Mesenteric fat pad (tissue), 1 donor: Measurements from ENCODE around the gene CHCHD4. TPM values are rescaled to one million over a fixed set of nuclear protein-coding genes. Genes with fewer than 3 reads are reported as not detected.

Source experiments
- DNase-seq: peaks from one replicate; pipeline ENCODE4 v3.0.0-alpha.2; 2020; ENCODE audit warnings: low spot score
- total RNA-seq: library from RNA; stranded (reverse); fragmentation: NEBNext Ultra II Directional; extraction: Animal tissue kit (Norgen Biotek cat#: 25700); gene quantifications from one replicate; pipeline ENCODE4 v1.2.1, GENCODE V29; 2021
- donor health status: DM: yes; HTN: yes; CAD: no.

The CHCHD4 gene
- total RNA-seq, 1 donor from 2014 or later: 18.1 TPM

DNA sequence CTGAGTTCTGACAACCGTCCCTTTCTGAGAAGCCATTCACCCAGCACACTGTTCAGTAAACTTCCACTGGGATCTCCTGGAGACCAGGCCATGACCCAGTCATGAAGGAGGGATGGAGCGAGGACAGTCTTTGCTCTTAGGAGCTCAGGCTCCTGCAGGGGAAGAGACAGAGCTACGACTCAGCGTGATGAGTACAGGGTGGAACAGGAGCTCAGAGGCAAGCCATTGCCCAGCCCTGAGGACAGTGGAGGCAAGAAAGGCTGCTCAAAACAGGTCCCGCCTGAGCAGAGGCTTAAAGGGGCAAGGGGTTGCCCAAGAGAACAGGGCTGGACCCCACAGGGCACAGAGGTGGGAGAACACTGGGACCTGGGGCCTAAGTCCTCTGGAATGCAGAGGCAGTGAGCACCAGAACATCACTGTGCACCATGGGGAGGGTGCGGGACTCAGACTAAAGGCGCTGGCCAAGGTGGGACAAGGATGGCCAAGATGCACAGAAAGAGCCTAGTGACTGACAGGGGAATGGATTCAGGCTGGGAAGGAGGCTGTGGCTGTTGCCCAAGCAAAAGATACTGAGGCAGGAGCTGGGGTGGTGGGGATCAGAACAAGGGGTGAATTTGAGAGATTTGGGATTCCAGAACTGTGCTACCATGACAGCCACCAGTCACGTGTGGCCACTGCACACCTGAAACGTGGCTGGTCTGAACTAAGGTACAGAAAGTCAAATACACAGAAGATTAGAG, 26.0 kb upstream of the CHCHD4 start:
- DNase-seq: no peak

DNA sequence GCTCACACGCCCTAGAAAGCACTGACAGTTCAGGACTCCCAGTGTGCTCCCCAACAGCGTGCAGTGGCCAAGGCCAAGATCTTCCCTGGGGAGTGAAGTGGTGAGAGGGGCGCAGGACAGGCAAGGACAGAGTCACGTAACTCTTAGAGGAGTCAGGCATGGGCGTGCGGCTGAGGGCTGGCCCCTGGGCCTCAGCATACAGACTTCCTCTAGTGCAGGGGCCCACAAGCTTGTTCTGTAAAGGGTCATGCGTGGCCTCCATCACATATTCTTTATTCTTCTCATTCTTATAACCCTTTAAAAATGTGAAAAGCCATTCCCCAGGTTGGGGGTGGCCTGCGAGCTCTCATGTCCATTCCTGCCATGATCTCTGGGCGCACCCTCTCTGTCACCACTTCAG, 25.4 kb upstream of the CHCHD4 start:
- DNase-seq: peak; percentile 53

DNA sequence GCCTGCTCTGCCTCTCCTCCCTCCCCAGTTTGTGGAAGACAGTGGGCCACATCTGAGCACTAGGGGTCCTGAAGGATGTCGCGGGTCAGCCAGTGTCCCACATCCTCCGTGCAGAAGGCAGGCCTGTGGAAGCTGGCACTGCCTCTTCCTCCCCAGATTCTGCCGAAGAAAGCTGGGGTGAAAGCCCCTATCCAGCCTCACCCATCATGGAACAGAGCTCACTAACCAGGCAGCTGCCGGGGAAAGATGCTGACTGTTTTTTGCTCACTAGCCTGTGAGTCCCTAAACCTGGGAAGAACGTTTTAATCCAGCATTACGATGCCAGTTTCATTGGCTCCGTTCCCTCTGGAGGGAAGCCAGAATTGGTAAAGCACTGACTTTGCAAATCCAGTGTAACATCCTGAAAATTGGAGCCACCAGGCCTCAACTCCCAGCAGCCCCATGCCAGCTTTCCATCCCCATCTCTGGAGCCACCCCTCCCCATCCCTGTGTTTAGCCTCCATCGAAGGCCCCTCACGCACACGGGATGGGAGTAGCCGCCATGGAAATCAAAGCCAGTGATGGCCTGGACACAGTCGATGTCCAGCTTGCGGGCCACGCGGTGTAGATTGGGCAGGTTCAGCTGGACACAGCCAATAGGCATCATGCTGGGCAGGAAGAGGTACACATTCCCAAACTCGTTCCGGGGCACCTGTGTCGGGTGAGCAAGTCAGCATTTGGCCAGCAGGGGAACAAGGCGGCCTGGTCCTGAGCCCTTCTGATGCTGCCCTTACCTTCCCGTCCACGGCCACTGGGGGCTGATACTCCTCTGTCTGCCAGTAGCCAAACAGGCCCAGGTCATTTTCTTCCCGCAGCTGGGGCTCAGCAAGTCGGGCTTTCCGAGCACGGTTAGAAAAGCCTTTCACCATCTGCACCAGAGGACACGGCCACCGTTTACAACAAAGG, 23.6 kb upstream of the CHCHD4 start:
- DNase-seq: peak; percentile 86

DNA sequence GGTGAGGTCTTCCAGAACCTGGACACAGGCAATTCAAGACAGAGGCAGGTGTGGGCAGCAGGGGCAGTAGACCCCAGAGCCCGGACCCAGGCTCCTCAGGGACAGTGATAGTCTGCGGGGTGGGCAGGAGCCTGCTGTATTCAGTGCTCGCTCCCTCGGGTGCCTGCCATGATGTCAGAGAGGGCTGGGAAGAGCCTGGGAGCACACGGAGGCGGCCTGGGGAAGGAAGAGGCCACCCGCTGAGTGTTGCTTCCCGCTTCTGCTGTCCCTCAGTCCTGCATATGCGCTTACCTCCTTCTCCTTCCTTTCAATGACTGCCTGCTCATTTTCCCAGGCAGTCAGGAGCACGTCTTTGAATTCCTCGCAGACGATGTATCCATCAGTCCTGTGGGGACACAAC, 22.9 kb upstream of the CHCHD4 start:
- peak; percentile 83 for DNase-seq

DNA sequence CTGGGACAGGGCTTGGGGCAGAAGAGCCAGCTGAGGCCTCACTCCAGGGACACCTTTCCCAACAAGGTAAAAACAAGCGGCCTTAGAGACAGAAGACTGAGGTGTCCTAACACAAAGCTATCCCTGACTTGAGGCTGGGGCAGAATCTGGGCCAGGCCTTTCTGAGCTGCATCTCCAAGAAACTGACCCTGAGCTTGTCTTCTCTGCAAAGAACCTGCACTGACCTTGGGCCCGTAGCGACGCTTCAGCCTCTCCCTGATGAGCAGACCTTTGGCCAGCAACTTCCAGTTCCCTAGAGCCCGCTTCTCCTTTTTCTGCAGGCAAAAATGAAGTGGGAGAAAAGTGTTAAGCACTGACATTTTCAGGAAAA, 22.4 kb upstream of the CHCHD4 start:
- peak; percentile 57 for DNase-seq

DNA sequence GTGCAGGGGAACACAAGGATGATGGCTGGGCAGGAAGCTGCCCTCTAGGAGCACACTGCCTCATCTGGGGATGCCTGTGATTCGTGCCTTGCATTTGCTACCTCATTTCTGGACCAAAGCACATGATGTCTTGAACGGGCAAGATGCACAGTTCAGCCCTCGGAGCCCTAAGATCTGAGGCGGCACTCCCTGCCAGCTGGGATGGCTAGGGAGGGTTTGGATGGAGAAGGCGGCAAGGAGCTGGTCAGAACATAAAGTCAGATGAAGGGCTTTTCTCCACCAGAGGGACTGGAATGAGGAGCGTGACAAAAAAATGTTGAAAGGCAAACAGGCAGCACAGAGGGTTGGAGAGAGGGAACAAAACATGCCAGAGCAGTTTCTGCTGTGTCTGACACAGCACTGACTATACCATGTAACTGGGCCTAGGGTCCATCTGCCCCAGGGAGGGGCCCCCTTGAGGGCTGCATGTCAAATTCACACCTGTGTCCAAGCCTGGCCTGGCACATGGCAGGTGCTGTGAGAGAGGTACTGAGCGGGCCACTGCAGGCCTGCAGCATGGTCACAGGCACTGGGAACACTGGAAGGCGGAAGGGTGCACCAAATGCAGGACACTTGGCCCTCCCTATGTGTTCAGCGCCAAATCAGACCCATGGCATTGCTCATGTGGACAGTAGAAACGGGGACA, 21.9 kb upstream of the CHCHD4 start:
- DNase-seq: peak; percentile 79

DNA sequence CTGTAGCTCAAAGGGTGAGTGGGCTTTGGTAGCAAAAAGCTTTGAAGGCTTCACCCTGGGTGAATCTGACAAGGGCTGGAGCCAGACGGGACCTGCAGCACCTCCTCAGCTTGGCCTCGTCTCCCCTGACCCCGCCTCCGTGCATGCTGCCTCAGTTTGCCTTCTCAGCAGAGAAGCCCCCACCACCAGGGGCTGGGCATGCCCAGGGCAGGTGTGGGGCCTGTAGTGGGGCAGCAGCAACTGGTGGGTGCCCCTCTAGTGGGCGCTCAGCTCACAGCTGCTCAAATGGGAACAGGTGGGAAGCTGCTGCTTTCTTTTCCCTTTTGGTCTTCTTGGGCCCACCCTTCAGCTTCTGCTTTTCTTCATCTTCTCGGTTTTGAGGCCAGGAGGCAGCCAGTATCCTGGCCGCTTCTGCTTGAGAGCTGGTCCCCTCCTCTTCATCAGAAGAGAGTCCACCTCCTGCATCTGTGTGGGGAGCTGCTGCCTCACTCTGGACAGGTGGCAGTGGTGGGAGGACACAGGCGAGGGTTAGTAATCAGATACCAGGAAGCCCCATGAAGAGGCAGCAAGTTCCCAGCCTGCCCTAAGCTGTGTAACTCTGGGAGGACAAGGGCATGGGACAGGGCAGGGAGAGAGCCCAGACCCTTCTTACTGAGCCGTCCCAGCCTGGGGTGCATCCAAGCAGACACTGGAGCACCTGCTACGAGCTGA, 21.2 kb upstream of the CHCHD4 start:
- peak; percentile 76 for DNase-seq

DNA sequence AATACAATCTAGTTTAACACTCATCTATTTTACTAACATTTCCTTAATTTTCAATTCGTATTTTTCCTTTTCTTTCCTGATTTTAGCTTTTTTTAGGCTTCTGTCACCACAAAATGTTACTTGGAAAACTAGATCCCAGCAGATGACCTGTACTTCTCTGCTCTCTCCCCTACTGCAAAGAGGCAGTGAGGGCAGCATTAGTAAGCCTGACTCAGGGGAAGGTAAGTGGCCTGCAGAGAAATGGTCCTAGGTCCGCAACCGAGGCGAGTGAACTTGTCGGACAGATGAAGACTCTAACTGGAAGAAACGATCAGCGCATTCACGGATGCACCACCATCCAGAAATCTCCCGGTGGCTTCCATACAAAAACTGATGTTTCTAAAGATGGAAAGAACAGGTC, 20.6 kb upstream of the CHCHD4 start:
- DNase-seq: peak; percentile 62

DNA sequence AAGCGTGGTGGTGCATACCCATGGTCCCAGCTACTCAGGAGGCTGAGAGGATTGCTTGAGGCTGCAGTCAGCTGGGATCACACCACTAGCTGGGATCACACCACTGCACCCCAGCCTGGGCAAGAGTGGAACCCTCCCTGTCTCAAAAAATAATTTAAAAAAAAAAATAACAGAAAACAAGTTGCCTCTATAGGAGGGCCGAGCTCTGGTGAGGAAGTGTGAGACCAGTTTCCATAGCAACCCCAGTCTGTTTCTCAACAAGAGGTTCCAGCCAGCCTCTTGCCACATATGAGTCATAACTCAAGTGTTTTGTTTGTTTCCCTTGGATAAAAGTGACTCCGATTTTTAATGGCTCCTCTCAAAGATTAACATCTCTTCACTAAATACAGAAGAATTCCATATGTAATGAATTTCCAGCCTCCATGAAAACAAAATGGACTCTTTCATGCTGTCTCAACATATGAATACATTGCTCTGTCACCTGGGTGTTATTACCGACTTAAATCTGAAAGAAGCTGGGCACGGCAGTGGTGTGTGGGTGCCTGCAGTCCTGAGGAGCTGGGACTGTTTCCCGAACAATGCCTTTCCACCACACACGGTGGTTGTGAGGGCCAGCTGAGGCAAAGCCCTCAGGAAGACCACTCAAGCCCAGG, 19.9 kb upstream of the CHCHD4 start:
- peak; percentile 65 for DNase-seq

DNA sequence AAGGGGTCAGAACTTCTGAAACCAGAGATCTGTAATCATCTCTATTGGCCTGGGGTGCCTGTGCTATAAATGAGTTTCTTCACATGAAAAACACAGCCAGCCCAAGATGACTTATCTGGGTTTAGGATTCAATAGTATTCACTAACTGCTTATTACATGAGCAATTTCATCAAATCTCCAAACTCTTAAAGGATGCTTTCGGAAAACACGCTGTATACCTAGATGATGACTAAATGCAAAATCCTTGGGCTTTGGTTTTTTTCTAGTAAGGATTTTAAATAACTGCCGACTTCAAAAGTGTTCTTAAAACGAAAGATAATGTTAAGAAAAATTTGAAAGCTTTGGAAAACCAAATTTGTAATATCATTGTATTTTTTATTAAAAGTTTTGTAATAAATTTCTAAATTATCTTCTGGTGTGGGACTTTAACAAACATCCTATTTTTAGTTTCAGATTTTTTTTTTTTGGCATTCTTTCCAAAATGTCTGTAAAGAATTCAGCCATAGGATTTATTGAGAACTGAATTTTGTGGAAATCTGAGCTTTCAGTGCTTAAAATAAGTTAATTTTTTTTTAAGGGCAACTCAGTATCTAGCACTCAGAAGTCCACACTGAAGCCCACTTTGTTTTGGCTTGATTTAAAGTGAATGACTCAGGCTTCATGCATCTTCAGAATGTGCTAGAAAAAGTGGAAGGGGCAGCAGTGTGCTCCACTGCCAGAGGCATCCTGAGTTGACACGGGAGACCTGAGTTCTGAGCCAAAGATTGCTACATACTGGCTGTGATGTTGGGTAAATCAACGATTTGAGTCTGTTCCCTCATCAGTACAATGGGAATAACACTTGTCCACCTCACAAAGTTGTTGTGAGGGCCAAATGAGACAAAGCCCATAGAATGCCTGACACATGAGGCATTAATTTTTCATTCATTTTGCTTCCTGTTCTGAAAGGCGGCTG, 18.9 kb upstream of the CHCHD4 start:
- DNase-seq: no peak

DNA sequence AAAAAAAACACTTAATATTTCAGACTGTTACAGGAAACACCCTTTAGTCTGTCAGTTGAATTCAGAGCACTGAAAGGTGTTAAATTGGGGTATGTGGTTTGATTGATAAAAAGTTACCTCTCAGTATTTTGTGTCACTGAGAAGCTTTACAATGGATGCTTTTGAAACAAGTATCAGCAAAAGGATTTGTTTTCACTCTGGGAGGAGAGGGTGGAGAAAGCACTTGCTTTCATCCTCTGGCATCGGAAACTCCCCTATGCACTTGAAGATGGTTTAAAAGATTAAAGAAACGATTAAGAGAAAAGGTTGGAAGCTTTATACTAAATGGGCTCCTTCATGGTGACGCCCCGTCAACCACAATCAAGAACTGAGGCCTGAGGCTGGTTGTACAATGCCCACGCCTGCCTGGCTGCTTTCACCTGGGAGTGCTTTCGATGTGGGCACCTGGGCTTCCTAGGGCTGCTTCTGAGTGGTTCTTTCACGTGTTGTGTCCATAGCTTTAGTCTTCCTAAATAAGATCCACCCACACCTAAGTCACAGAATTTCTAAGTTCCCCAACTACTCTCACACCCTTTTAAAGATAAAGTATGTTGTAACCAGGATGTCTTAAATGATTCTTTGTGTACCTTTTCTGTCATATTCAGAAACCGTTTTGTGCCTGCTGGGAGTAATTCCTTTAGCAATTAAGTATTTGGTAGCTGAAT, 18.0 kb upstream of the CHCHD4 start:
- DNase-seq: no peak

DNA sequence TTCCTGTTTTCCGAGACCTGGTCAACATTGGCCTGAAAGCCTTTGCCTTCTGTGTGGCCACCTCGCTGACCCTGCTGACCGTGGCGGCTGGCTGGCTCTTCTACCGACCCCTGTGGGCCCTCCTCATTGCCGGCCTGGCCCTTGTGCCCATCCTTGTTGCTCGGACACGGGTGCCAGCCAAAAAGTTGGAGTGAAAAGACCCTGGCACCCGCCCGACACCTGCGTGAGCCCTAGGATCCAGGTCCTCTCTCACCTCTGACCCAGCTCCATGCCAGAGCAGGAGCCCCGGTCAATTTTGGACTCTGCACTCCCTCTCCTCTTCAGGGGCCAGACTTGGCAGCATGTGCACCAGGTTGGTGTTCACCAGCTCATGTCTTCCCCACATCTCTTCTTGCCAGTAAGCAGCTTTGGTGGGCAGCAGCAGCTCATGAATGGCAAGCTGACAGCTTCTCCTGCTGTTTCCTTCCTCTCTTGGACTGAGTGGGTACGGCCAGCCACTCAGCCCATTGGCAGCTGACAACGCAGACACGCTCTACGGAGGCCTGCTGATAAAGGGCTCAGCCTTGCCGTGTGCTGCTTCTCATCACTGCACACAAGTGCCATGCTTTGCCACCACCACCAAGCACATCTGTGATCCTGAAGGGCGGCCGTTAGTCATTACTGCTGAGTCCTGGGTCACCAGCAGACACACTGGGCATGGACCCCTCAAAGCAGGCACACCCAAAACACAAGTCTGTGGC, 17.1 kb upstream of the CHCHD4 start:
- peak; percentile 87 for DNase-seq

DNA sequence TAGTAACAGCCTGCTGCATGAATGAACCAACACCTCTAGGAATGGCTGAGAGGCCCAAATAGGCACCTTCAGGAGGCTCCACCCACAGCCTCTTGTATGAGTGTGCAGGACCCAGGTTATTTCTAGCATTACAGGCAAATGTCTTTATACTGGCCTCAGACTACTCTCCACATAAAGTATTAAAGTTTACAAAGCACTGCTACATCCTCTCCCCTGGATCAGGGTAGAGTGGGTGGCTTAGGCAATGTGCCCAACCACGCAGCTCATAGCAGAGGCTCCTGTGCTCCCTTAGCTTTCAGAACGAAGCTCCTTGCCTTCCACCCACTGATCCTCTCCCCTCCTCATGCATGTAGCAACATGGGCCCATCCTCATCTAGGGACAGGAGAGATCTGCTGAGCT, 16.5 kb upstream of the CHCHD4 start:
- no peak for DNase-seq

DNA sequence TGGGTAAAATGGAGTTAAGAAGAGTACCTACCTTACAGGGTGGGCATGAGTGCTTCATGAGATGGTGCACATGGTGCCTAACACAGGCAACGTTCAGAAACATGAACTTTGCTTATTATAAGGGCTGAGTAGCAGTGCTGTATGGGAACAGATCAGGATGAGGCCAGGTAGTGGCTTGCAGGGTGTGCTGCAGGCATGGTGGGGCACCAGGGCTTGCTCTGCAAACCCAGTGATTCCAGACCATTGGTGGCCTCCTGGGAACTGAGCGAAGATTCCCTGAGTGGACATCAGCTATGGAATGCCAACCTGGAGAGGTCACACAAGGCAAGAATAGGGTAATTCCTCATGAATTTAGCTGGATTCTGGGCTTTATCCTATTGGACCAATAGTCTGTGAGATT, 16.0 kb upstream of the CHCHD4 start:
- DNase-seq: peak; percentile 43

DNA sequence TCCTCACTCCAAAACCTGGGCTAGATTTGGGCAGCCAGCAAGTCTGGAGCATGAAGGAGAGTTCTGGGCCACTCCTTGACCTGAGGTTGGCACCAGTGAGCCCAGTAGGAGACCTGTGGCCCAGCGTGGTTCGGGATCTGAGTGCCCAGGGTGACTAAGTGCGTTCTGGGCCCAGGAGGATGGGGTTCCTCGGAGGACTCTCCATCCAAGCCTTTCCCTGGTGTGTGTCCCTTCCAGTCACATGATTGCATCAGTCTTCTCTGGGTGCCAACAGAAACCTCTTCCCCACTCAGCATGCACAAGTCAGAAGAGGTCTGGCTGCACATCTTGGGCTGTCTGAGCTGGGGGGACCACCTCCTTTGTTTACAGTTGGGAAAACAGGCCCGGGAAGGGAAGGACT, 15.1 kb upstream of the CHCHD4 start:
- peak; percentile 82 for DNase-seq

DNA sequence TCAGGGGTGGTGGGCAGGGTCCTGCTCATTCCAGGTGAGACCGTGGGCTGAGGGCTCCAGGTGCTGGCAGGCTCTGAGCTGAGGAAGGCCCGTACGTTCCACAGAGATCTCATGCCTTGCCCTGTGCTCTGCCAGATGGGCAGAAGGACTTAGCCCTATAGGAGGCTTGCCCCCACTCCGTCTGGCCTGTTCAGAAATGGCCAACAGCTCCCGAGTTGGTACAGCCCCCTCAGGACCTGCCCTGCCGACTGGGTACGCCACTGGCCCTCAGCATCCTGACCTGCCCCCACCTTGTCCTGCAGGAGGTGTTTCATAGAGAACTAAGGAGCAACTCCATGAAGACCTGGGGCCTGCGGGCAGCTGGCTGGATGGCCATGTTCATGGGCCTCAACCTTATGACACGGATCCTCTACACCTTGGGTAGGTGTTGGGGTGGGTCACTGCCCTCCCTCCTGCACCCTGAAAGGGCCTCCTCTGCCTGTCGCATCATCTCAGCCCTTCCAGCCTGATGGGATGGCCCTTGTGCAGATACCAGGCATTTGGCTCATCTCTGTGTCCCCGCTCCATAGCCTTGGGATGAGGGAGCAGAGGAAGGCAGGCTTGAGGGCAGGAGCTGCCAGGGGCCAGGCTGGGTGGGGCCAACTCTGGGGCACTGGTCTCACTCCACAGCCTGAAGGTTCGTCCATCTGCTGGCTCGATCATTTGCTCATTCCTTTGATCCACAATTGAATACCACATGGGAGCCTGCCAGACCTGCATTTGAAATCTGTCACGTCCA, 14.4 kb upstream of the CHCHD4 start:
- peak; percentile 85 for DNase-seq

DNA sequence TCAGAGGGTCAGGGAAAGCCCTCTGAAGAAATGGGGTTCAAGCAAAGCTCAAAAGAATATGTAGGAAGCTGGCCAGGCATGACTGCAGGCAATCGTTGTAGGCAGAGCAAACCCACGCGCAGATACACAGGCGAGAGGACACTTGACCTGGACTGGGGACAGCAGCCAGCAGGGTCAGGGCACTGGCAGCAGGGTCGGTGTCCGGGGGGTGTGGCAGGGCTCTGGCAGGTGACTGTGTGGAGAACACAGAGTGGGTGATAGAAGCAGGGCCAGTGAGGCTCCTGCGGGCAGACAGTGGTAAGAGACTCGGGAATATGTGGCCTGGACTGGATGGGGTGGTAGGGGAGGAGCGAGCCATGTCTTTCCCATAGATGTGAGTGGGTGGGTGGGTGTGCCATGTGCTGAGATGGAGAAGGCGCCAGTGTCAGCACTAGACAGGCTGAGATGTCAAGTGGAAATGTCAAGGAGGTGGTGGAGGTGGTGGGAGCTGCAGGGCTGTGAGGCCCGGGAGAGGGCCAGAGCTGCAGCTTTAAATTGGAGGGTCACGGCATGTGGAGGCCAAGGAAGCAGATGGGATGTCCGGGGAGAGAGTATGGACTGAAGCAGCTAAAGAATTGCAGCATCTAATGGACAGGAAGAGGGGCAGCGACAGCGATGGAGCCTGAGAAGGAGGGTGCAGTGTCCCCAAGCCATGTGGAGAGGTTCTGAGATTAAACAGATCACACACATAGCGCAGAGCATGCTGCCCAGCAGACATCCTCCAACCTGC, 13.6 kb upstream of the CHCHD4 start:
- peak; percentile 75 for DNase-seq
